Ovary (tissue), 9 donors: ENCODE results near the gene DNAH9. TPM values are rescaled to one million over a fixed set of nuclear protein-coding genes. Genes with fewer than 3 reads are reported as not detected.
A peak's percentile ranks its signal among the peaks of the same experiment; 100 is the strongest.

Experiments
- DNase-seq, 5 donors: peaks; one replicate each; pipeline ENCODE4 v3.0.0-alpha.2; 2019 to 2020
- H3K27ac ChIP-seq, 2 donors: fragments of 200-600 bp; one replicate each; pipeline versions ENCODE4 v1.5.1 to v1.8.0; 2019 to 2022
- H3K27me3 ChIP-seq: fragments of 200-600 bp; one replicate; pipeline ENCODE4 v1.8.0; 2022
- H3K36me3 ChIP-seq: fragments of 200-600 bp; sonication (generic); one replicate; pipeline ENCODE4 v1.5.1; 2019
- H3K4me1 ChIP-seq: one replicate; pipeline ENCODE4 v1.8.1; 2013; ENCODE audit warnings: mild to moderate bottlenecking, moderate library complexity; ENCODE audit not compliant: insufficient read depth
- H3K4me3 ChIP-seq: fragments of 200-600 bp; sonication (generic); one replicate; pipeline ENCODE4 v1.5.1; 2017
- H3K9me3 ChIP-seq, 2 donors: fragments of 200-600 bp in 1 of 2; sonication (generic) in 1 of 2; one replicate each; pipeline versions ENCODE4 v1.5.1 to v1.8.1; 2013 to 2019; ENCODE audit warnings: mild to moderate bottlenecking in 1 of 2, moderate library complexity in 1 of 2
- CTCF ChIP-seq, 3 donors: fragments of 450-650 bp in 2 of 3; fragments of 200-600 bp in 1 of 3; IDR thresholded peaks; one replicate each; pipeline versions ENCODE4 v1.5.1 to v1.8.0; 2016 to 2022; ENCODE audit warnings: antibody characterized with exemption in 3 of 3, mild to moderate bottlenecking in 1 of 3
- EP300 ChIP-seq: sonication (generic); formaldehyde crosslinking; IDR thresholded peaks from one replicate; pipeline ENCODE4 v1.6.1; 2017; ENCODE audit warnings: antibody characterized with exemption
- POLR2A ChIP-seq: fragments of 450-650 bp; IDR thresholded peaks from one replicate; pipeline ENCODE4 v1.6.1; 2017; ENCODE audit warnings: antibody characterized with exemption, mild to moderate bottlenecking, moderate library complexity
- WGBS, 3 donors: extraction: QIAGEN DNeasy Blood & Tissue Kit in 1 of 3; methylation state at CpG; one replicate each; pipeline versions ENCODE4 v1.1.5 to v1.1.7; 2013 to 2017; 5-methylcytosine and 5-hydroxymethylcytosine counted together
- intact Hi-C, 4 donors: fragments of 100-400 bp; cut with DNase I; formaldehyde crosslinking; loops; one replicate each; pipeline versions ENCODE4 v1.11.0 to v1.15.1; 2022 to 2023
- polyA plus RNA-seq, 2 donors: library from polyadenylated mRNA; stranded (reverse); fragments of 200-250 nt in 1 of 2; fragments of 350-450 nt in 1 of 2; fragmentation: Illumina TruSeq in 1 of 2; extraction: RNeasy Lipid Tissue Mini Kit (QIAGEN cat#74804) in 1 of 2; gene quantifications; one replicate each; pipeline ENCODE4 v1.2.3, GENCODE V29; 2013 to 2014
- total RNA-seq, 7 donors: library from RNA; depleted of rRNA in 2 of 7; stranded (reverse); fragments of >200 nt in 2 of 7; fragmentation: NEBNext Ultra II Directional in 3 of 7; extraction: Animal tissue kit (Norgen Biotek cat#: 25700) in 3 of 7; gene quantifications; one replicate each; pipeline versions ENCODE4 v1.1.0 to v1.2.4, GENCODE V29; 2016 to 2023
- donor health status: DM: no; HTN: no; CAD: no; lungs with moderate emphysema.
- donor health status: DM: no; HTN: no; CAD: no.
- donor health status: Bipolar disorder and iron deficiency.
- donor health status: DM: yes; HTN: yes; CAD: no.
- donor health status: DM: no; HTN: no; CAD: no.
- donor health status: DM: yes; HTN: yes; CAD: no.

Gene DNAH9
- total and polyA plus RNA-seq, 9 donors = 1.4 to 43.7 (median 3.4) TPM

- no peak overlapping the region for H3K27ac ChIP-seq
- DNase-seq = no peak
- WGBS, 3 donors = 55 to 64% (median 62%) methylated on average over 6 of the region's 6 CpGs
- no peaks in the 10 kb centered on the region for H3K9me3 ChIP-seq
- intact Hi-C loops = no loop called here
- H3K27me3 ChIP-seq = no peaks in the 10 kb centered on the region
- H3K4me3 ChIP-seq = no peak overlapping the region
- TF ChIP-seq CTCF (IDR thresholded peaks at IDR 0.05) = no peak
- TF ChIP-seq EP300 = no peak
- TF ChIP-seq POLR2A = no peak
- no peaks in the 10 kb centered on the region for H3K36me3 ChIP-seq
- H3K4me1 ChIP-seq = no peaks in the 10 kb centered on the region
These were observed 325.8 kb downstream of the DNAH9 start for GRCh38 chr17:11924076-11924475.

GRCh38 chr17:11925262-11926021, 327.2 kb downstream of the DNAH9 start:
- Histone ChIP-seq H3K4me3 (no peak overlapping the region), H3K27ac (no peak overlapping the region), H3K36me3 (no peaks in the 10 kb centered on the region), H3K4me1 (no peaks in the 10 kb centered on the region), H3K9me3 (no peaks in the 10 kb centered on the region), H3K27me3 (no peaks in the 10 kb centered on the region)
- TF ChIP-seq CTCF (IDR thresholded peaks at IDR 0.05) = no peak
- no peak for TF ChIP-seq POLR2A
- TF ChIP-seq EP300 = no peak
- WGBS, 3 donors = 44 to 55% (median 53%) methylated on average over 6 of the region's 6 CpGs
- intact Hi-C loops = no loop called here
- peak in 1 of 5 donors; percentile 20 for DNase-seq

- intact Hi-C loops = no loop called here
- 32 to 42% (median 39%) methylated on average over 4 of the region's 4 CpGs for WGBS, 3 donors
- Histone ChIP-seq H3K27ac (no peak overlapping the region), H3K36me3 (no peaks in the 10 kb centered on the region), H3K4me3 (no peak overlapping the region), H3K27me3 (no peaks in the 10 kb centered on the region), H3K4me1 (no peaks in the 10 kb centered on the region), H3K9me3 (no peaks in the 10 kb centered on the region)
- TF ChIP-seq POLR2A (no peak), CTCF (IDR thresholded peaks at IDR 0.05) (no peak), EP300 (no peak)
- no peak for DNase-seq
These were observed 330.2 kb downstream of the DNAH9 start for GRCh38 chr17:11928436-11928835.

- H3K4me1 ChIP-seq = no peaks in the 10 kb centered on the region
- DNase-seq = no peak
- no peaks in the 10 kb centered on the region for H3K27me3 ChIP-seq
- no peak overlapping the region for H3K27ac ChIP-seq
- TF ChIP-seq EP300 = no peak
- TF ChIP-seq POLR2A = no peak
- TF ChIP-seq CTCF (IDR thresholded peaks at IDR 0.05) = no peak
- H3K9me3 ChIP-seq = no peaks in the 10 kb centered on the region
- H3K4me3 ChIP-seq = no peak overlapping the region
- WGBS, 3 donors = 88 to 94% (median 92%) methylated on average over 10 of the region's 10 CpGs
- intact Hi-C loops = no loop called here
- no peaks in the 10 kb centered on the region for H3K36me3 ChIP-seq
These were observed 334.1 kb downstream of the DNAH9 start for GRCh38 chr17:11932337-11932898.
